ENCODE results near the gene RALGPS1.

RALGPS1 gene

GRCh38 chr9:127116088-127116726 lies 201.6 kb downstream of the RALGPS1 start:
- DNase-seq (ENCODE audit: low read depth in 2 of 2, low spot score in 1 of 2) = no peak

DNA sequence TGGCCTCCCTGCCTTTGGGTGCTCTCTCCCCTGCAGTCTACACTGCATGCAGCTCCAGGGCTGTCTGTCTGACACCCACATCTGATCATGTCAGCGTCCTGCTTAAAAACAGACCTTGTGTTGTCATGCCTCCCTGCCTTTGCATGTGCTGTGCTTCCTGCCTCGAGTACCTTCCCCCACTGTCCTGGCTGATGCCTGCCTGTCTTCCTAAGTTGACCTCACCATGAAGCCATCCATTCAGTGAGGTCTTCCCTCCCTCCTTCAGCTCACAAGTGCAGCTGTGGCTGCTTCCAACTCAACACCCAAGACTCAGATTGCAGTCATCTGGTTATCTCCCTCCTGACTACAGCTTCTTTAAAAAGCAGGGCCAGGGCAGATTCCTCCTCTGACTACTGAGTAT lies 202.4 kb downstream of the RALGPS1 start:
- no peak for DNase-seq (ENCODE audit: low read depth in 2 of 2, low spot score in 1 of 2)

DNA sequence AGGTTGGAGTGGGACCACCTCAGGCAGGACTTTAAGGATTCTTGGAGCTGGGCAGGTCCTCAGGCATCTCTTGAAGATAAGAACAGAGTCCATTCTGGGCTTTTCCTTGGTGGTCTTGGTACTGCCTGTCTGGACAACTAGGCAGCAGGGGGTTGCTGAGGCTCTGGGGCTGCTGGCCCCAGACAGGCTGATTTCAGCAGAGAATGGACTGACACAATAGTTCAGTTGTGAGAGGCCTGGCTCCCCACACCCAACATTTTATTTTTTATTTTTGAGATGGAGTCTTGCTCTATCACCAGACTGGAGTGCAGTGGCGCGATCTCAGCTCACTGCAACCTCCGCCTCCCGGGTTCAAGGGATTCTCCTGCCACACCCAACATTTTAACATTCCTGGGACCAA lies 203.2 kb downstream of the RALGPS1 start:
- DNase-seq (ENCODE audit: low read depth in 2 of 2, low spot score in 1 of 2) = no peak

DNA sequence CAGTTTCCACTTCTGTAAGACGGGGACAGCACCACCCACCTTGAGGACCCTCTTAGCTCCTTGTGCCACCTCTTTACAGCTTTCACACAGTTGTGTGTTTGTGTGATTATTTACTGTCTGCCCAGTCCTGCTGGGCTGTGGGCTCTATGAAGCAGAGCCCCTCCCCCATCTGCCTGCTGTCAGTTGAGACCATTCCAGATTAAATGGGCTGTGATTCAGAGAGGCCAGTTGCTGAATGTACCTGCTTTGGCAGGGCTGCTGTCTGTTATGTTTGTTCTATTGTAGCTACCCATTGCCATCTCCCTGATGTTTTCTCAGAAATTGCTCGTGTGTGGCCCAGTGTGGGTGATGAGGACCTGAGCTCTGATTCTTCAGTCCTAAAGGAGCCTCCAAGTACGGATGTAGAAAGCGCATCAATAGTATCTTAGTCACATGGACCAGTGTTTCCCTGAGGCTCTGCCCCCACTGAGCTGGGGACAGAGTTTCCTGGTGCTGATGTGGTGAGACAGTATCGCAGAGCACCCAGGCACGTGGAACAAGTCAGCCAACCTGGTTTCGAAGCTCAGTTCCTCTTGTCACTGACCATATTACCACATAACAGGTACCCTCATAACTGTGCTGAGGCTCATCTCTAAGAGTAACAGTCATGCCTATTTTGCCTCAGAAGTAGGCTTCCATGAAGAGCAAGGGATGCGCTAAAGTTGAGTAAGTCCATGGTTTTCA lies 204.2 kb downstream of the RALGPS1 start:
- DNase-seq (ENCODE audit: low read depth in 2 of 2, low spot score in 1 of 2) = no peak

DNA sequence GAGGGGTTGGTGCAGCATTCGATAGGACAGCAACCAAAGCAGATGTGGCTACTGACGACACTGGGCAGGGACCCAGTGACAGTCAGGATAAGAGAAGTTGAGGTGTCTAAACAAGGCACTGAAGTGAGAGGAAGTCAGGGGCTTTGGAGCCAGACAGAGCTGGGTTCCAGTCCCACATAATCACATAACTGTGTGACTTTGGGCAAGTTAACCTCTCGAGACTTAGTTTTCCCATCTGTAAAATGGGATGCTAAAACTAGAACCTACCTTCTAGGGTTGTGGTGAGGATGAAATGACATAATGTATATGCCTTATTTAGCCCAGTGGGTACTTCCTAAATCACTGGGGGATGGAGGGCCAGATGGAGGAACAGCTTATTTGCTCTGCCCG lies 204.7 kb downstream of the RALGPS1 start:
- no peak for DNase-seq (ENCODE audit: low read depth in 2 of 2, low spot score in 1 of 2)

- no peak for DNase-seq (ENCODE audit: low read depth in 2 of 2, low spot score in 1 of 2)
Measured at GRCh38 chr9:127121628-127122175, 207.1 kb downstream of the RALGPS1 start.

DNA sequence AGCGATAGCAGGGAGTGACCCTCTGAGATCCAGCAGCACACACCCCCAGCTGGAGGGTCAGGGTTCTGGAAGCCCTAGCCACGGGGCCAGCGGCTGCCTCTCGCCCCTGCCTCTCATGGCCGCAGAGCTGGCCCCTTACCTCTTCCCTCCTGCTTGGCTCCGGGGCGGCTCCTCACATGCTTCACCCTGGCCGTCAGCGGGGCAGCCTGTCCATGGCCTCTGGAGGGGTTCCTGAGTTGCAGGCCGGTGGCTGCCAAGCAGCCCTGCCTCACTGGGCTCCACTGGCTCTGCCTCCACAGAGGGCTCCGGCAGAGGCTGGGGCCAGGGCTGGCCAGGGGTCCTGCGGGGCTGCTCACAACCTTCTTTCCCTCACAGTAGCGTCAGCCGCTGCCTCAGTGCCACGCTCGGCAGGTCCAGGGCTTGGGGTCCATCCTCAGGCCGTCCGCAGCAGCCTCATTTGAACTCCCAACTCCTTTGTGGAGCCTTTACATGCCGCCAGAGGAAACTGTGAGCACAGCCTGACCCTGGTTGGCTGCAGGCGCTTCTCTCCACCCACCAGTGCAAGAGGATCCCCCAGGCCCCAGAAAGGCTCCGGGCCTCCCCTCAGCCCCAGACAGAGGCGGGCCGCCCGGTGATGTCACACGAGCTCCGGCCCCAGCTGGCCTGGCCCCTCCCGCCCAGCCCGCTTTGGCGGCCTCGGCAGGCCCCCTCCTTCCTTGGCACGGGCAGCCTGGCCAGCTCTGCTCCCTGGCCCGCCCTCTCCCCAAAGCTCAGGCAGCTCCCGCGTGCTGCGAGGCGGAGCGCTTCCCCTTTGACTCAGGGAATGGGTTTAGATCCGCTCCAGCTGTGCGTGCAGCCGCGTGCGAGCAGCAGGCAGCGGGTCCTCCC lies 207.8 kb downstream of the RALGPS1 start, which contains the start of gene ANGPTL2:
Gene ANGPTL2, minus strand, starts transcription at position 460 of the 888 bp plus-strand sequence. CDS start 13,904 bp downstream, outside the sequence.
- no peak for DNase-seq (ENCODE audit: low read depth in 2 of 2, low spot score in 1 of 2)

GRCh38 chr9:127123064-127123890 lies 208.7 kb downstream of the RALGPS1 start:
- no peak for DNase-seq (ENCODE audit: low read depth in 2 of 2, low spot score in 1 of 2)

DNA sequence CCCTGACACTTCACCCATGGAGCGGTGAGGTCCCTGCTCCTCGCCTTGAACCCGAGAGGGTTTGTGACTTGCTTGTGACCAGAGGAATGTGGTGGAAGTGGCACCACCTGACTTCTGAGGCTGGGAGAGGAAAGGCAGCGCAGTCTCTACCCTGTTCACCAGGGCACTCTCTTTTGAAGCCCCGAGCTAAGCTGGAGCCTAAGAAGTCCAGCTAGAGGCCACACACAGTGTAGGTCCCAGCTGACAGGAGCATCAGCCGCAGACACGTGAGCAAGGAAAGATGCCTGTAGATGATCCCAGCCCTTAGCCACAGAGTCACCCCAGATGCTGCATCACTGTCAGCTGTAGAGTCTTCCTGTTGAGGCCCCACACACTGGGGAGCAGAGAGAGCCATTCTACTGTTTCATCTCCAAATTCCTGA lies 209.5 kb downstream of the RALGPS1 start:
- no peak for DNase-seq (ENCODE audit: low read depth in 2 of 2, low spot score in 1 of 2)

DNA sequence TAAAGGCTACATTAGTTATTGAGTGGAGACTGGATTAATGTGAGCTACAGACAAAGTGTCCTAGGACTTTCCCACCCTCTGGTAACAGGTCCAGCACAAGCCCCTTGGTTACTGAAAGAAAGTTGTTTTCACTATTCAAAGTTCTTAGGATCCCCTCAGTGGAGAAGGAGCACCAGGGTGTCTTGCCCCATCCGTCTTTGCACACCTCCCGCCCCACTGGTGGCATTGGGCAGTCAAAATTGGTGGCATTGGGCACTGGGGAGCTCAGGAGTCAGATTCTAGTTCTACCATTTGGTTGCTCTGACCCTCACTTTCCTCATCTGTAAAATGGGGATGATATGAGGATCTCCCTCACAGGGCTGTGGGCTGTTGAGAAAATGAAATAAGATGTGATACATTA lies 210.2 kb downstream of the RALGPS1 start:
- no peak for DNase-seq (ENCODE audit: low read depth in 2 of 2, low spot score in 1 of 2)

DNA sequence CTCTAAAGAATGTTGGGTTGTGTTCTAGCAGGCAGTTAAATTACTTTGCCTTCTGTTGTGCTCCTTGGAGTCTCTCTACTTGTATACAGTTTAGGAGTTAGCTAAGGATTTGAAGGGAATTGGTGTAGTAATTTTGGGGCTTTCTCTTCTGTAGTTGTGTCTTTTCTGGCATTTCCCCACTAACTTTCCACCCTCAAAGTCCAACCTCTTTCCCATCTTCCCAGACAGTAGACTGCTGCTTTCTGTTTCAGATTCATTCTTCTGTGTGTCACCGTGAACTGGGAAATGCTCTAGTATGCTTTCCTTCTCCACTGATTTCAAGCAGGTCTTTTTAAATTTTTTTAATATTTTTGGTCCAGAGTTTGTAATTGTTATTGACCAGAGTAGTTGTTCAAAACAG lies 212.4 kb downstream of the RALGPS1 start:
- no peak for DNase-seq (ENCODE audit: low read depth in 2 of 2, low spot score in 1 of 2)

DNA sequence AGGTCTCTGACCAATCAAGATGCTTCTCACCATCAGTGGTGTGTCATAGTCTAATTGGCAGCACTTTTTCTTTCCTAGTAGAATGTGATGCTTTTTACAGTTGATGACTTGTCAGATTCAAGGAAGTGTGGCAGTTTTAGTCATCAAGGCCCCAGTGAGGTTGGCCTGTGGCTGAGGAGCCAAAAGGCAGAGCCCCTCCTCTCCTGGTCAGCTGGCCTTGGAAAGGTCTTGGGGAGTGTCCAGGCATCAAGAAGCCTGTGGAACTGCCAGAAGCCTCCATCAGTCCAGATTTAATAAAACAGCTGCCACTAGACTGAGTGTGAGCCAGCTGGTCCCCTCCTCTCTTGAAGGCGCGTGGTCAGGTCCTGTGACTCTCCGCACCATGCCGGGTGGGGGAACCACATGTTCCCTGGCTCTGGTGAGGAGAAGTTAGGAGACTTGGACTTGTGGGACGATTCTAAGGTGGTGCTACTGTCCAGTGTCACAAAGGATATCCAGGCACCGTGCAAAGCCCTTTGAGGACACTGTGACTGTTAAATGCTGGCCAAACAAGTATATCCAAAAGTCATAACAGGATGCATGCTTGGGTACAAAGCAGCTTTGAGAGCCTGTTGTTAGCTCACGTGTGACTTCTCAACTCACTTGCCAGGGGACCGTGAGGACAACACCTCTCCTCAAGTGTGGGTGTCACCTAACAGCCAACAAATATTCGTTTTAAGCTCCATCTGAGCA lies 213.9 kb downstream of the RALGPS1 start:
- no peak for DNase-seq (ENCODE audit: low read depth in 2 of 2, low spot score in 1 of 2)

DNA sequence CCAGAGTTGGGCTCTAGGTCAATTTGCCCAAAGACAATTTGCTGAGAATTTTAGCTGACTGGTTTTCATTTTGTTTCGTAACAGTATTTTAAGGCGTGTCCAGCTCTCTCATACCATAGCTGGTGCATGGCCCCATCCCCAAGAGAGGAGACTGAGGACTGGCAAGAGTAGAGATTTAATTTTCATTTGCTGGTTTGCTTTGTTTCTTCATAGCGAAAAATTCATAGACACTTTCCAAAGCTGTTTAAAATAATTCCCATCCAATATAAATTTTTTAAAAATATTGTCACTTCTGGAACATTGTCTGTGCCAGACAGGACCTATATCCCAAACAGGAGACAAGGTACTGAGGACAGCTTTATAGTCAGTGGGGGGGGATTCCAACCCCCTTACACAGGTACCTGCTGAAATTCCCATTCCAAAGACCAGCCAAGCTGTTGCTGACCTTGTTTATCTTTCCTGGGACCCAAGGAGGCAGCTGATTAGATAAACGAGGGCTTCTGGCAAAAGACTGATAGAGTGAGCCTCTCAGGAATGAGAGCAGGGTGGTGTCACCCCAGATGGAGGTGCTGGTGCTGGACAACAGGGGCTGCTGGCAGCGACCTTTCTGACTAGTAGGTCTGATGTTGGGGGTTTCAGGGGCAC lies 214.6 kb downstream of the RALGPS1 start:
- no peak for DNase-seq (ENCODE audit: low read depth in 2 of 2, low spot score in 1 of 2)

DNA sequence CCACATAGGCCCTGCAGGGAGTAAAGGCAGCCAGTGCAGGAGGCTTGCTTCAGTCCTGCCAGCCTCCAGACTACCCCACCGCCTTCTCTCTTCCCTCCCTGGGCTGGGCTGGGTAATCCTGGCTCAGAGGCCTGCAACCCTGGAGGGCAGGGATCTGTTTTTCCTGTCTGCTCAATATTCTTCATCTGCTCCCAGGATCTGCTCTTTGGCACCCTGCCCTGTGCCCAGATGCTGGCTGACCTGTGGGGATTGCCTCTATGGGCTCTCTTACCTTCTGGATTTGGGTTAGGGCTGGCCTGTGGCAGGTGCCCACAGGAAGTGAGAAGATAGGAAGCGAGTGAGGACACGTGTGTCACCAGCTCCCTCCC lies 215.1 kb downstream of the RALGPS1 start:
- DNase-seq (ENCODE audit: low read depth in 2 of 2, low spot score in 1 of 2) = no peak

GRCh38 chr9:127130235-127130634 lies 215.7 kb downstream of the RALGPS1 start:
- DNase-seq (ENCODE audit: low read depth in 2 of 2, low spot score in 1 of 2) = no peak

DNA sequence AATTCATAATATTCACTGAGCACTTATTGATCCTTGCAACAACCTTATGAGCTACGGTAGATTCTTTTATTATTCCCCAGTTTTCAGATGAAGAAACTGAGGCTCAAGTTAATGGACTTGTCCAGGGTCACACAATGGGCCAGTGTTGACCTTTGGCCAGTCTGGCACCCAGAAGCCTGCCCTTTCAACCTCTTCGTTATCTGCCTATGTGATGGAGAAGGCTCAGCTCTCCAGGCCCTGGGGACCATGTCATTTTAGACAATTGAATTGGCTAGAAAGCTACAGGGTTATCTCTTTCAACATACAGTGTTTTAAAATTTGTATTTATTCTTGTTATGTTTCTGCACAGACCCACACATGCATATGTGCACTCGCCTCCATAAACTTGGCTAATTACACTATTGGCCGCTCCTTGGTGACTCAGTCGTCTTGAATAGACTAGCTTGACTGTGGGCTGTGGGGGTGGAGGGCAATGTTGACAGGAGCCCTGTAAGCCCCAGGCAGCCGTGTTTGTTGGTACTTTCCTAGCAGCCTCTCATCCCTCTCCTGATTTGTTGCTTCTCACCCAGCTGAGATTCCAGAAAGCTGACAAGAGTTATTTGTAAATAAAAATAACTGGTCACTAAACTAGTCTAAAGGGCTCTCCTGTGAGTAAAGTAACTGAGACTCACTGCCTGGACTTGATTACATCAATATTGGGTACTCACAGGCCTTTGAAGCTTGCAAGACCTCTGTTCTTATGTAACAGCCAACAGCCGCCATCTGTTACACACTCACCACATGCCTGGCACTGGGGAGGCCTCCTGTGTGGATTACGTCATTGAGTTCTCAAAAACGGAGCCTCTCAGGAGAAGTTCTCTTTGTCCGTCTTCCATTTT lies 216.3 kb downstream of the RALGPS1 start:
- DNase-seq (ENCODE audit: low read depth in 2 of 2, low spot score in 1 of 2) = no peak

- no peak for DNase-seq (ENCODE audit: low read depth in 2 of 2, low spot score in 1 of 2)
Measured at GRCh38 chr9:127131871-127132270, 217.3 kb downstream of the RALGPS1 start.

GRCh38 chr9:127132375-127132774 lies 217.8 kb downstream of the RALGPS1 start:
- DNase-seq (ENCODE audit: low read depth in 2 of 2, low spot score in 1 of 2) = no peak

Data from stimulated activated CD8-positive, alpha-beta memory T cell treated with anti-CD3 and anti-CD28 coated beads, Interleukin-4, amount 100 ng/mL, for 1 hour (primary cell).